Gastrocnemius medialis (tissue), 4 donors: ENCODE measurements around the gene H2BK1.

Experiments used
- POLR2A ChIP-seq, 2 donors: fragments of 450-650 bp; IDR thresholded peaks; one replicate each; pipeline ENCODE4 v1.6.1; 2017; ENCODE audit warnings: antibody characterized with exemption in 2 of 2, mild to moderate bottlenecking in 2 of 2, moderate library complexity in 2 of 2
- TF ChIP-seq, protein P1 (sequence below), 5 experiments: fragments of 450-650 bp in 3 of 5; fragments of 200-600 bp in 2 of 5; sonication (generic) in 2 of 5; IDR thresholded peaks in 4 of 5; conservative IDR thresholded peaks in 1 of 5; 1 replicate in 4 of 5; 2 replicates in 1 of 5; pipeline ENCODE4 v1.5.1; 2016 to 2019; ENCODE audit warnings: antibody characterized with exemption in 5 of 5, mild to moderate bottlenecking in 3 of 5, moderate library complexity in 3 of 5

DNA sequence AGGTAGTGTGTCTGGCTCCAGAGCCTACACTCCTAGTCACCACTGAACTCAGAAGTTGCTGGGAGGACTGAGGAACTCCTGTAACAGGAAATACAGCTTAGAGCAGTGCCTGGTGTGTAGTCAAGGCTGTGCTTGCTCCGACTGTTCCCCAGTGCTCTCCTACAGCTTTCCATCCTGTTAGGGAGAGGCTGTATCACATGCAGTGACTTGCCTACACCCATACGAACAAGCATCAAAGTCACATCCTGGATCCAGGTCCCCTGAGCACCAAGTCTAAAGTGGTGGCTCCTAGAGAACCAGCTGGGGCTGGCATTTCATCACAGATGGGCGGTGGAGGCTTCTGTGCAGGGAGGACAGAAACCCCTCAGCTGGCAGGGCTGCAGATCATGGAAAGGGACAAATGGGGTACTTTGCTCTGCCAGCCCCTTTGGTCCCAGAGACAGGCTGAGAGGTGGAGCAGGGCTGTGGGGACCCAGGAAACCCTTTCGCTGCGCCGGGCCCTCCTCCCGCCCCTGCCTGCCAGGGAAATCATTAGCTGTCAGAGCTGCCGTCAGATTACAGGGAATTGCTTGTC is 30.9 kb downstream of the H2BK1 start:
- TF ChIP-seq POLR2A (IDR thresholded peaks at IDR 0.05) = no peak
- TF ChIP-seq, protein P1, sequence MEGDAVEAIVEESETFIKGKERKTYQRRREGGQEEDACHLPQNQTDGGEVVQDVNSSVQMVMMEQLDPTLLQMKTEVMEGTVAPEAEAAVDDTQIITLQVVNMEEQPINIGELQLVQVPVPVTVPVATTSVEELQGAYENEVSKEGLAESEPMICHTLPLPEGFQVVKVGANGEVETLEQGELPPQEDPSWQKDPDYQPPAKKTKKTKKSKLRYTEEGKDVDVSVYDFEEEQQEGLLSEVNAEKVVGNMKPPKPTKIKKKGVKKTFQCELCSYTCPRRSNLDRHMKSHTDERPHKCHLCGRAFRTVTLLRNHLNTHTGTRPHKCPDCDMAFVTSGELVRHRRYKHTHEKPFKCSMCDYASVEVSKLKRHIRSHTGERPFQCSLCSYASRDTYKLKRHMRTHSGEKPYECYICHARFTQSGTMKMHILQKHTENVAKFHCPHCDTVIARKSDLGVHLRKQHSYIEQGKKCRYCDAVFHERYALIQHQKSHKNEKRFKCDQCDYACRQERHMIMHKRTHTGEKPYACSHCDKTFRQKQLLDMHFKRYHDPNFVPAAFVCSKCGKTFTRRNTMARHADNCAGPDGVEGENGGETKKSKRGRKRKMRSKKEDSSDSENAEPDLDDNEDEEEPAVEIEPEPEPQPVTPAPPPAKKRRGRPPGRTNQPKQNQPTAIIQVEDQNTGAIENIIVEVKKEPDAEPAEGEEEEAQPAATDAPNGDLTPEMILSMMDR (IDR thresholded peaks at IDR 0.05 in 4 of 5, conservative IDR thresholded peaks at IDR 0.05 in 1 of 5) = no peak
